ENCODE results near the gene VAV2. TPM values are rescaled to one million over a fixed set of nuclear protein-coding genes. Genes with fewer than 3 reads are reported as not detected.

Gene VAV2
- total RNA-seq, 1 donor from 2014 or later: 8.3 TPM

GRCh38 chr9:133930682-133931485, 61.2 kb downstream of the VAV2 start:
- DNase-seq (ENCODE audit: extremely low spot score in 2 of 2): no peak
- Histone ChIP-seq H3K36me3 (no peaks in the 10 kb centered on the region), H3K9me3 (no peaks in the 10 kb centered on the region), H3K4me1 (peaks cover 14% of the 10 kb centered on the region), H3K27me3 (no peaks in the 10 kb centered on the region), H3K4me3 (no peak overlapping the region), H3K27ac (no peak overlapping the region)
- TF ChIP-seq POLR2AphosphoS5 (IDR thresholded peaks at IDR 0.05; ENCODE audit: insufficient read depth in 1 of 2, low read depth in 1 of 2): no peak
- no peak for TF ChIP-seq POLR2A (IDR thresholded peaks at IDR 0.05)
- no peak for TF ChIP-seq CTCF (IDR thresholded peaks at IDR 0.05)
- intact Hi-C loops (cut with DNase I): no loop called here

- Histone ChIP-seq H3K27me3 (no peaks in the 10 kb centered on the region), H3K4me3 (no peak overlapping the region), H3K9me3 (no peaks in the 10 kb centered on the region), H3K36me3 (no peaks in the 10 kb centered on the region), H3K4me1 (peaks cover 11% of the 10 kb centered on the region), H3K27ac (no peak overlapping the region)
- TF ChIP-seq CTCF (IDR thresholded peaks at IDR 0.05): no peak
- TF ChIP-seq POLR2AphosphoS5 (IDR thresholded peaks at IDR 0.05; ENCODE audit: insufficient read depth in 1 of 2, low read depth in 1 of 2): no peak
- TF ChIP-seq POLR2A (IDR thresholded peaks at IDR 0.05): no peak
- DNase-seq (ENCODE audit: extremely low spot score in 2 of 2): no peak
- intact Hi-C loops (cut with DNase I): no loop called here
Observed at GRCh38 chr9:133930046-133930681, 62.0 kb downstream of the VAV2 start.

GRCh38 chr9:133929599-133929998, 62.5 kb downstream of the VAV2 start:
- Histone ChIP-seq H3K4me3 (no peak overlapping the region), H3K36me3 (no peaks in the 10 kb centered on the region), H3K27me3 (no peaks in the 10 kb centered on the region), H3K27ac (no peak overlapping the region), H3K4me1 (peaks cover 11% of the 10 kb centered on the region), H3K9me3 (no peaks in the 10 kb centered on the region)
- TF ChIP-seq POLR2AphosphoS5 (IDR thresholded peaks at IDR 0.05; ENCODE audit: insufficient read depth in 1 of 2, low read depth in 1 of 2): no peak
- no peak for TF ChIP-seq POLR2A (IDR thresholded peaks at IDR 0.05)
- TF ChIP-seq CTCF (IDR thresholded peaks at IDR 0.05): no peak
- intact Hi-C loops (cut with DNase I): no loop called here
- no peak for DNase-seq (ENCODE audit: extremely low spot score in 2 of 2)

GRCh38 chr9:133928248-133928764, 63.8 kb downstream of the VAV2 start:
- Histone ChIP-seq H3K9me3 (no peaks in the 10 kb centered on the region), H3K27me3 (no peaks in the 10 kb centered on the region), H3K36me3 (no peaks in the 10 kb centered on the region), H3K4me1 (peaks cover 11% of the 10 kb centered on the region), H3K27ac (no peak overlapping the region), H3K4me3 (no peak overlapping the region)
- no peak for DNase-seq (ENCODE audit: extremely low spot score in 2 of 2)
- TF ChIP-seq CTCF (IDR thresholded peaks at IDR 0.05) (no peak), POLR2A (IDR thresholded peaks at IDR 0.05) (no peak), POLR2AphosphoS5 (IDR thresholded peaks at IDR 0.05; ENCODE audit: insufficient read depth in 1 of 2, low read depth in 1 of 2) (no peak)
- intact Hi-C loops (cut with DNase I): no loop called here

DNA sequence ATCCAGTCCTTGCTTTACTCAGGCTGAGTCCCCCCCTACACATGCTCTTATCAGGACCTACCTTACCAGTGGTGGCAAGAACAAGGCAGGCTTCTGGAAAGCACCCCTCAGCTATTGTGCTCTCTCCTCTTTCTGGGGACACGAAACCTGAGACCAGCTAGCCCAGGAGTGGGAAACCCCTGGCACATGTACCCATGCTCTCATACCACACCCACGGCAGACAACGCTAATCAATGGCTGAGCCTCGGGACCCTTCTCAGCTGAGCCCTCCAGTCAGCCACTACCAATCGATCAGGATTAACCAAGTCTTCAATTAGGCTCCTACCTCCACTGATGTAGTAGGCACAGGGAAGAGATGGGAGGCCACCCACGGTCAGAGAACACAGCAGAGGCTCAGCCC, 65.1 kb downstream of the VAV2 start:
- H3K4me3 ChIP-seq: no peak overlapping the region
- intact Hi-C loops (cut with DNase I): no loop called here
- no peak for TF ChIP-seq POLR2AphosphoS5 (IDR thresholded peaks at IDR 0.05; ENCODE audit: insufficient read depth in 1 of 2, low read depth in 1 of 2)
- TF ChIP-seq CTCF (IDR thresholded peaks at IDR 0.05): no peak
- TF ChIP-seq POLR2A (IDR thresholded peaks at IDR 0.05): no peak
- DNase-seq (ENCODE audit: extremely low spot score in 2 of 2): no peak
- no peak overlapping the region for H3K27ac ChIP-seq
- H3K36me3 ChIP-seq: no peaks in the 10 kb centered on the region
- H3K4me1 ChIP-seq: peaks cover 4% of the 10 kb centered on the region
- no peaks in the 10 kb centered on the region for H3K9me3 ChIP-seq
- H3K27me3 ChIP-seq: no peaks in the 10 kb centered on the region
